Measurements from ENCODE around the gene DPH7. TPM values are rescaled to one million over a fixed set of nuclear protein-coding genes. Genes with fewer than 3 reads are reported as not detected.

DPH7 gene
- total RNA-seq, 1 experiment from 2014 or later = 35.9 TPM

DNA sequence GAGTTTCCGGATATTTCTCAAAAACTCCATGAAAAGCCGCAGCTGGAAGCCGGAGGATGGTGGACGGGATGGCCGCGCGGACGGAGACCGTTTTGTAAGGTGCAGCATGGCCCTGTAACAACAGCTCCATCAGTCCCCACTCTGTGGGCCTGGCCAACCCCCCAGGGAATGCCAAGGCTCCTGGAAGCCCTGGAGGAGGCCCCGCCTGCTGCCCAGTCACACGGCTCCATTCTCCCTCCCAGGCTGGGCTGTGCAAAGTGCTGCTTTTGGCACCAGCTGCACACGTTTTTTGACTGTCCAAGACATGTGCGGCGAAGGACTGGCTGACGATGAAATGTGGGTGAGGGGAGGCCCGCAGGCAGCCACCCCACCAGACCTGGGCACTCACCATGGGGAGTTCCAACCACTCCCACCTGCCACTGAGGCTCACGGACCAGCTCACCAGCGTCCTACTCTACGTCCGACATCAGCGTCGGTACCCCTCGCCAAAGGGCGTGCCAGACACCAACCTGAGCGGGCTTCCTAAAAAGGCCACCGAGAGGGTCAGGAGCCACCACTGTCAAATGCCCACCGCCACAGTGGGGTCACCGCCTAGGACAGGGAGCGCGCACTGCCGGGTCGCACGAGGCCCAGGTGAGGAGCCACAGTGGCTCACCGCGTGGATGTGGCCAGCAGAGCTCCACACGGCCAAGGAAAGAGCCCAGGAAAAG lies 55.8 kb downstream of the DPH7 start:
- no peaks in the 10 kb centered on the region for H3K27me3 ChIP-seq (ENCODE audit: control insufficient read depth, insufficient read depth, low read length)
- POLR2A ChIA-PET = no interaction called here
- no peak overlapping the region for H3K4me3 ChIP-seq (ENCODE audit: low read depth in 2 of 2, low read length in 2 of 2)
- H3K4me1 ChIP-seq (ENCODE audit: control insufficient read depth, insufficient read depth, low read length) = no peaks in the 10 kb centered on the region
- intact Hi-C loops (cut with micrococcal nuclease; ENCODE audit: unreplicated experiment) = no loop called here
- no TSS peak for BruUV-seq (replicated peaks)
- in situ Hi-C loops (cut with HindIII; ENCODE audit: low pct_unique_long_range_greater_than_20kb, low sequenced_read_pairs) = no loop called here
- no peaks in the 10 kb centered on the region for H3K36me3 ChIP-seq (ENCODE audit: control insufficient read depth, insufficient read depth, low read length)
- TF ChIP-seq TCF7L2 (IDR thresholded peaks at IDR 0.05; ENCODE audit: low read depth, low read length) (no peak), REST (IDR thresholded peaks at IDR 0.05; ENCODE audit: insufficient read depth in 1 of 2, low read depth in 2 of 2, low read length in 1 of 2) (no peak), SIN3A (IDR thresholded peaks at IDR 0.05; ENCODE audit: borderline replicate concordance, insufficient read depth, low read depth, low read length) (no peak), POLR2AphosphoS5 (IDR thresholded peaks at IDR 0.05; ENCODE audit: low read depth, low read length) (no peak)
- TF ChIP-seq, protein P1, sequence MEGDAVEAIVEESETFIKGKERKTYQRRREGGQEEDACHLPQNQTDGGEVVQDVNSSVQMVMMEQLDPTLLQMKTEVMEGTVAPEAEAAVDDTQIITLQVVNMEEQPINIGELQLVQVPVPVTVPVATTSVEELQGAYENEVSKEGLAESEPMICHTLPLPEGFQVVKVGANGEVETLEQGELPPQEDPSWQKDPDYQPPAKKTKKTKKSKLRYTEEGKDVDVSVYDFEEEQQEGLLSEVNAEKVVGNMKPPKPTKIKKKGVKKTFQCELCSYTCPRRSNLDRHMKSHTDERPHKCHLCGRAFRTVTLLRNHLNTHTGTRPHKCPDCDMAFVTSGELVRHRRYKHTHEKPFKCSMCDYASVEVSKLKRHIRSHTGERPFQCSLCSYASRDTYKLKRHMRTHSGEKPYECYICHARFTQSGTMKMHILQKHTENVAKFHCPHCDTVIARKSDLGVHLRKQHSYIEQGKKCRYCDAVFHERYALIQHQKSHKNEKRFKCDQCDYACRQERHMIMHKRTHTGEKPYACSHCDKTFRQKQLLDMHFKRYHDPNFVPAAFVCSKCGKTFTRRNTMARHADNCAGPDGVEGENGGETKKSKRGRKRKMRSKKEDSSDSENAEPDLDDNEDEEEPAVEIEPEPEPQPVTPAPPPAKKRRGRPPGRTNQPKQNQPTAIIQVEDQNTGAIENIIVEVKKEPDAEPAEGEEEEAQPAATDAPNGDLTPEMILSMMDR (IDR thresholded peaks at IDR 0.05) = no peak
- no peak for DNase-seq (ENCODE audit: low read depth, low spot score)
- CTCF ChIA-PET = no interaction called here
- H3K27ac ChIP-seq (ENCODE audit: low read length) = no peak overlapping the region
- H3K9me3 ChIP-seq (ENCODE audit: control insufficient read depth, insufficient read depth, low read depth, low read length) = no peaks in the 10 kb centered on the region
- ATAC-seq = no peak

GRCh38 chr9:137521405-137521985 lies 57.2 kb downstream of the DPH7 start:
- DNase-seq (ENCODE audit: low read depth, low spot score) (no peak), ATAC-seq (no peak)
- Histone ChIP-seq H3K4me1 (ENCODE audit: control insufficient read depth, insufficient read depth, low read length) (no peaks in the 10 kb centered on the region), H3K9me3 (ENCODE audit: control insufficient read depth, insufficient read depth, low read depth, low read length) (no peaks in the 10 kb centered on the region), H3K4me3 (ENCODE audit: low read depth in 2 of 2, low read length in 2 of 2) (no peak overlapping the region), H3K27me3 (ENCODE audit: control insufficient read depth, insufficient read depth, low read length) (no peaks in the 10 kb centered on the region), H3K27ac (ENCODE audit: low read length) (no peak overlapping the region), H3K36me3 (ENCODE audit: control insufficient read depth, insufficient read depth, low read length) (no peaks in the 10 kb centered on the region)
- TF ChIP-seq REST (IDR thresholded peaks at IDR 0.05; ENCODE audit: insufficient read depth in 1 of 2, low read depth in 2 of 2, low read length in 1 of 2) = no peak
- TF ChIP-seq, protein P1 (IDR thresholded peaks at IDR 0.05) = no peak
- TF ChIP-seq SIN3A (IDR thresholded peaks at IDR 0.05; ENCODE audit: borderline replicate concordance, insufficient read depth, low read depth, low read length) = no peak
- no peak for TF ChIP-seq TCF7L2 (IDR thresholded peaks at IDR 0.05; ENCODE audit: low read depth, low read length)
- no peak for TF ChIP-seq POLR2AphosphoS5 (IDR thresholded peaks at IDR 0.05; ENCODE audit: low read depth, low read length)
- in situ Hi-C loops (cut with HindIII; ENCODE audit: low pct_unique_long_range_greater_than_20kb, low sequenced_read_pairs) (no loop called here), intact Hi-C loops (cut with micrococcal nuclease; ENCODE audit: unreplicated experiment) (no loop called here)
- ChIA-PET CTCF (no interaction called here), POLR2A (no interaction called here)
- no TSS peak for BruUV-seq (replicated peaks)
